GM23338 (cell line): Measurements from ENCODE around the gene EYA2. TPM values are rescaled to one million over a fixed set of nuclear protein-coding genes. Genes with fewer than 3 reads are reported as not detected.
"Not testable (repeated sequence)": the region's sequence is repeated elsewhere in the genome, so short reads cannot be mapped to it uniquely, and the experiment has no call there.

Experiments
- ATAC-seq: fragments of 200-7000 bp; cut with Tn5 transposase; 3 replicates; pipeline ENCODE4 v1.9.1; 2020
- DNase-seq: peaks from one replicate; pipeline ENCODE4 v3.0.0-alpha.2; 2015; ENCODE audit warnings: low spot score
- H2AFZ ChIP-seq: fragments of 200-600 bp; sonication (generic); 2 replicates; pipeline ENCODE4 v1.8.0; 2016; ENCODE audit warnings: antibody characterized with exemption, mild to moderate bottlenecking, moderate library complexity
- H3F3A ChIP-seq: fragments of 200-600 bp; sonication (generic); replicated peaks from 2 replicates; pipeline ENCODE4 v1.8.0; 2017; ENCODE audit warnings: antibody characterized with exemption, mixed run types, low read depth
- H3K27ac ChIP-seq: fragments of 200-600 bp; sonication (generic); 2 replicates; pipeline ENCODE4 v1.6.1; 2016; ENCODE audit warnings: low read depth
- H3K27me3 ChIP-seq: fragments of 200-600 bp; sonication (generic); 2 replicates; pipeline ENCODE4 v1.8.0; 2016; ENCODE audit warnings: mild to moderate bottlenecking, mixed run types, moderate library complexity; ENCODE audit not compliant: insufficient read depth
- H3K36me3 ChIP-seq: fragments of 200-600 bp; sonication (generic); 2 replicates; pipeline ENCODE4 v1.8.0; 2016; ENCODE audit warnings: mild to moderate bottlenecking; ENCODE audit not compliant: insufficient read depth
- H3K4me1 ChIP-seq: fragments of 200-600 bp; sonication (generic); 2 replicates; pipeline ENCODE4 v1.8.0; 2016; ENCODE audit warnings: mild to moderate bottlenecking, moderate library complexity; ENCODE audit not compliant: insufficient read depth
- H3K4me2 ChIP-seq: fragments of 200-600 bp; sonication (generic); 2 replicates; pipeline ENCODE4 v1.7.1; 2017; ENCODE audit warnings: mixed run types
- H3K4me3 ChIP-seq: fragments of 200-600 bp; sonication (generic); 2 replicates; pipeline ENCODE4 v1.6.1; 2016; ENCODE audit warnings: mixed run types
- H3K79me2 ChIP-seq: fragments of 200-600 bp; sonication (generic); replicated peaks from 2 replicates; pipeline ENCODE4 v1.8.0; 2017; ENCODE audit warnings: mild to moderate bottlenecking; ENCODE audit not compliant: insufficient read depth
- H3K9me2 ChIP-seq: fragments of 200-600 bp; sonication (generic); 2 replicates; pipeline ENCODE4 v1.8.0; 2017; ENCODE audit not compliant: insufficient read depth
- H4K20me1 ChIP-seq: fragments of 200-600 bp; sonication (generic); replicated peaks from 2 replicates; pipeline ENCODE4 v1.8.0; 2017; ENCODE audit warnings: mild to moderate bottlenecking; ENCODE audit not compliant: insufficient read depth
- H3K27ac Mint-ChIP-seq: 2 replicates; pipeline ENCODE4 v1.8.0; 2020; ENCODE audit warnings: inconsistent platforms, mild to moderate bottlenecking, moderate library complexity, mixed read lengths
- H3K27me3 Mint-ChIP-seq: 3 replicates; pipeline ENCODE4 v1.8.0; 2022; ENCODE audit warnings: low read depth, mild to moderate bottlenecking, moderate library complexity, mixed read lengths, inconsistent platforms; ENCODE audit not compliant: insufficient read depth, poor library complexity
- H3K36me3 Mint-ChIP-seq: 3 replicates; pipeline ENCODE4 v1.8.0; 2021; ENCODE audit warnings: low read depth, mild to moderate bottlenecking, inconsistent platforms, moderate library complexity, mixed read lengths
- H3K4me1 Mint-ChIP-seq: 3 replicates; pipeline ENCODE4 v1.8.0; 2020; ENCODE audit warnings: mild to moderate bottlenecking, inconsistent platforms, mixed read lengths
- H3K4me3 Mint-ChIP-seq: 3 replicates; pipeline ENCODE4 v1.8.0; 2021; ENCODE audit warnings: moderate library complexity, mild to moderate bottlenecking, inconsistent platforms, mixed read lengths
- H3K9me3 Mint-ChIP-seq: 3 replicates; pipeline ENCODE4 v1.8.0; 2020; ENCODE audit warnings: moderate library complexity, mild to moderate bottlenecking, inconsistent platforms, mixed read lengths
- CREB1 ChIP-seq: fragments of 250-450 bp; sonication (Bioruptor Pico); IDR thresholded peaks from 2 replicates; pipeline ENCODE4 v1.5.0; 2020; ENCODE audit warnings: low read depth, mild to moderate bottlenecking, moderate library complexity
- EZH2phosphoT487 ChIP-seq: fragments of 200-600 bp; sonication (generic); IDR thresholded peaks from one replicate; pipeline ENCODE4 v1.8.1; 2018; ENCODE audit warnings: antibody characterized with exemption; ENCODE audit not compliant: unreplicated experiment
- NANOG ChIP-seq: IDR thresholded peaks from 2 replicates; pipeline ENCODE4 v1.6.1; 2016; ENCODE audit warnings: antibody characterized with exemption, borderline replicate concordance
- REST ChIP-seq: IDR thresholded peaks from one replicate; pipeline ENCODE4 v1.6.1; 2018; ENCODE audit warnings: antibody characterized with exemption; ENCODE audit not compliant: unreplicated experiment
- STAT1 ChIP-seq: IDR thresholded peaks from one replicate; pipeline ENCODE4 v1.6.1; 2016; ENCODE audit warnings: antibody characterized with exemption; ENCODE audit not compliant: unreplicated experiment
- polyA plus RNA-seq: library from polyadenylated mRNA; unstranded; fragments of >200 nt; fragmentation: Nextera tagmentation; extraction: Ambion mirVana; gene quantifications from 2 replicates; pipeline ENCODE4 v1.2.1, GENCODE V29; 2016
- total RNA-seq: library from RNA; depleted of rRNA; stranded (reverse); fragments of >200 nt; shearing (Covaris generic); gene quantifications from 2 replicates; pipeline ENCODE4 v1.2.3, GENCODE V29; 2014
- TF ChIP-seq, protein P1 (sequence below), 2 experiments: fragments of 200-600 bp in 1 of 2; sonication (generic) in 1 of 2; conservative IDR thresholded peaks; 2 replicates each; pipeline versions ENCODE4 v1.5.1 to v1.6.1; 2016 to 2017; ENCODE audit warnings: antibody characterized with exemption in 2 of 2, low read depth in 2 of 2, mild to moderate bottlenecking in 2 of 2, moderate library complexity in 1 of 2
- TF ChIP-seq, protein P2 (sequence below): IDR thresholded peaks from 2 replicates; pipeline ENCODE4 v1.6.1; 2016; ENCODE audit warnings: antibody characterized with exemption
- TF ChIP-seq, protein P3 (sequence below): fragments of 250-450 bp; sonication (Bioruptor Pico); IDR thresholded peaks from 2 replicates; pipeline ENCODE4 v1.5.0; 2020; ENCODE audit warnings: mild to moderate bottlenecking, moderate library complexity

EYA2 gene
- total and polyA plus RNA-seq, 2 experiments from 2014 or later = 0.50 to 0.56 TPM

DNA sequence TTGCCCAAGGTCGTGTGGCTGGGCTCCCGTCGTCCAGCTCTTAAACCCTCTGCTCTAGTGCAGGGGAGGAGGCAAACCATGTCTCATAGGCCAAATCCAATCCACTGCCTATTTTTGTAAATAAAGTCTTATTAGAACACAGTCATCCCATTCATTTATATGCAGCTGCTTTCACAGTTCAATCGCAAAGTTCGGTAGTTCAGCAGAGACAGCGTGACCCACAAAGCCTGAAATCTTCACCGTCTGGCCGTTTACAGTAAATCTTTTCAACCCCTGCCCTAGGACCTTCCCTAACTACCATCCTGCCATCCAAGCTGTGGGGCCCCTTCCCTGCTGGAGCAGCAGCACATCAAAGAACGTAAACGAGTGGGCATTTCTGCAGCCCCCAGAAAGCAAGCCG lies 65.9 kb downstream of the EYA2 start:
- TF ChIP-seq STAT1 (no peak), REST (no peak), CREB1 (no peak), EZH2phosphoT487 (no peak), NANOG (no peak)
- TF ChIP-seq, protein P1, sequence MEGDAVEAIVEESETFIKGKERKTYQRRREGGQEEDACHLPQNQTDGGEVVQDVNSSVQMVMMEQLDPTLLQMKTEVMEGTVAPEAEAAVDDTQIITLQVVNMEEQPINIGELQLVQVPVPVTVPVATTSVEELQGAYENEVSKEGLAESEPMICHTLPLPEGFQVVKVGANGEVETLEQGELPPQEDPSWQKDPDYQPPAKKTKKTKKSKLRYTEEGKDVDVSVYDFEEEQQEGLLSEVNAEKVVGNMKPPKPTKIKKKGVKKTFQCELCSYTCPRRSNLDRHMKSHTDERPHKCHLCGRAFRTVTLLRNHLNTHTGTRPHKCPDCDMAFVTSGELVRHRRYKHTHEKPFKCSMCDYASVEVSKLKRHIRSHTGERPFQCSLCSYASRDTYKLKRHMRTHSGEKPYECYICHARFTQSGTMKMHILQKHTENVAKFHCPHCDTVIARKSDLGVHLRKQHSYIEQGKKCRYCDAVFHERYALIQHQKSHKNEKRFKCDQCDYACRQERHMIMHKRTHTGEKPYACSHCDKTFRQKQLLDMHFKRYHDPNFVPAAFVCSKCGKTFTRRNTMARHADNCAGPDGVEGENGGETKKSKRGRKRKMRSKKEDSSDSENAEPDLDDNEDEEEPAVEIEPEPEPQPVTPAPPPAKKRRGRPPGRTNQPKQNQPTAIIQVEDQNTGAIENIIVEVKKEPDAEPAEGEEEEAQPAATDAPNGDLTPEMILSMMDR (conservative IDR thresholded peaks at IDR 0.05; ENCODE audit: low read depth in 2 of 2) = no peak
- TF ChIP-seq, protein P2, sequence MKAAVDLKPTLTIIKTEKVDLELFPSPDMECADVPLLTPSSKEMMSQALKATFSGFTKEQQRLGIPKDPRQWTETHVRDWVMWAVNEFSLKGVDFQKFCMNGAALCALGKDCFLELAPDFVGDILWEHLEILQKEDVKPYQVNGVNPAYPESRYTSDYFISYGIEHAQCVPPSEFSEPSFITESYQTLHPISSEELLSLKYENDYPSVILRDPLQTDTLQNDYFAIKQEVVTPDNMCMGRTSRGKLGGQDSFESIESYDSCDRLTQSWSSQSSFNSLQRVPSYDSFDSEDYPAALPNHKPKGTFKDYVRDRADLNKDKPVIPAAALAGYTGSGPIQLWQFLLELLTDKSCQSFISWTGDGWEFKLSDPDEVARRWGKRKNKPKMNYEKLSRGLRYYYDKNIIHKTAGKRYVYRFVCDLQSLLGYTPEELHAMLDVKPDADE = no peak
- TF ChIP-seq, protein P3, sequence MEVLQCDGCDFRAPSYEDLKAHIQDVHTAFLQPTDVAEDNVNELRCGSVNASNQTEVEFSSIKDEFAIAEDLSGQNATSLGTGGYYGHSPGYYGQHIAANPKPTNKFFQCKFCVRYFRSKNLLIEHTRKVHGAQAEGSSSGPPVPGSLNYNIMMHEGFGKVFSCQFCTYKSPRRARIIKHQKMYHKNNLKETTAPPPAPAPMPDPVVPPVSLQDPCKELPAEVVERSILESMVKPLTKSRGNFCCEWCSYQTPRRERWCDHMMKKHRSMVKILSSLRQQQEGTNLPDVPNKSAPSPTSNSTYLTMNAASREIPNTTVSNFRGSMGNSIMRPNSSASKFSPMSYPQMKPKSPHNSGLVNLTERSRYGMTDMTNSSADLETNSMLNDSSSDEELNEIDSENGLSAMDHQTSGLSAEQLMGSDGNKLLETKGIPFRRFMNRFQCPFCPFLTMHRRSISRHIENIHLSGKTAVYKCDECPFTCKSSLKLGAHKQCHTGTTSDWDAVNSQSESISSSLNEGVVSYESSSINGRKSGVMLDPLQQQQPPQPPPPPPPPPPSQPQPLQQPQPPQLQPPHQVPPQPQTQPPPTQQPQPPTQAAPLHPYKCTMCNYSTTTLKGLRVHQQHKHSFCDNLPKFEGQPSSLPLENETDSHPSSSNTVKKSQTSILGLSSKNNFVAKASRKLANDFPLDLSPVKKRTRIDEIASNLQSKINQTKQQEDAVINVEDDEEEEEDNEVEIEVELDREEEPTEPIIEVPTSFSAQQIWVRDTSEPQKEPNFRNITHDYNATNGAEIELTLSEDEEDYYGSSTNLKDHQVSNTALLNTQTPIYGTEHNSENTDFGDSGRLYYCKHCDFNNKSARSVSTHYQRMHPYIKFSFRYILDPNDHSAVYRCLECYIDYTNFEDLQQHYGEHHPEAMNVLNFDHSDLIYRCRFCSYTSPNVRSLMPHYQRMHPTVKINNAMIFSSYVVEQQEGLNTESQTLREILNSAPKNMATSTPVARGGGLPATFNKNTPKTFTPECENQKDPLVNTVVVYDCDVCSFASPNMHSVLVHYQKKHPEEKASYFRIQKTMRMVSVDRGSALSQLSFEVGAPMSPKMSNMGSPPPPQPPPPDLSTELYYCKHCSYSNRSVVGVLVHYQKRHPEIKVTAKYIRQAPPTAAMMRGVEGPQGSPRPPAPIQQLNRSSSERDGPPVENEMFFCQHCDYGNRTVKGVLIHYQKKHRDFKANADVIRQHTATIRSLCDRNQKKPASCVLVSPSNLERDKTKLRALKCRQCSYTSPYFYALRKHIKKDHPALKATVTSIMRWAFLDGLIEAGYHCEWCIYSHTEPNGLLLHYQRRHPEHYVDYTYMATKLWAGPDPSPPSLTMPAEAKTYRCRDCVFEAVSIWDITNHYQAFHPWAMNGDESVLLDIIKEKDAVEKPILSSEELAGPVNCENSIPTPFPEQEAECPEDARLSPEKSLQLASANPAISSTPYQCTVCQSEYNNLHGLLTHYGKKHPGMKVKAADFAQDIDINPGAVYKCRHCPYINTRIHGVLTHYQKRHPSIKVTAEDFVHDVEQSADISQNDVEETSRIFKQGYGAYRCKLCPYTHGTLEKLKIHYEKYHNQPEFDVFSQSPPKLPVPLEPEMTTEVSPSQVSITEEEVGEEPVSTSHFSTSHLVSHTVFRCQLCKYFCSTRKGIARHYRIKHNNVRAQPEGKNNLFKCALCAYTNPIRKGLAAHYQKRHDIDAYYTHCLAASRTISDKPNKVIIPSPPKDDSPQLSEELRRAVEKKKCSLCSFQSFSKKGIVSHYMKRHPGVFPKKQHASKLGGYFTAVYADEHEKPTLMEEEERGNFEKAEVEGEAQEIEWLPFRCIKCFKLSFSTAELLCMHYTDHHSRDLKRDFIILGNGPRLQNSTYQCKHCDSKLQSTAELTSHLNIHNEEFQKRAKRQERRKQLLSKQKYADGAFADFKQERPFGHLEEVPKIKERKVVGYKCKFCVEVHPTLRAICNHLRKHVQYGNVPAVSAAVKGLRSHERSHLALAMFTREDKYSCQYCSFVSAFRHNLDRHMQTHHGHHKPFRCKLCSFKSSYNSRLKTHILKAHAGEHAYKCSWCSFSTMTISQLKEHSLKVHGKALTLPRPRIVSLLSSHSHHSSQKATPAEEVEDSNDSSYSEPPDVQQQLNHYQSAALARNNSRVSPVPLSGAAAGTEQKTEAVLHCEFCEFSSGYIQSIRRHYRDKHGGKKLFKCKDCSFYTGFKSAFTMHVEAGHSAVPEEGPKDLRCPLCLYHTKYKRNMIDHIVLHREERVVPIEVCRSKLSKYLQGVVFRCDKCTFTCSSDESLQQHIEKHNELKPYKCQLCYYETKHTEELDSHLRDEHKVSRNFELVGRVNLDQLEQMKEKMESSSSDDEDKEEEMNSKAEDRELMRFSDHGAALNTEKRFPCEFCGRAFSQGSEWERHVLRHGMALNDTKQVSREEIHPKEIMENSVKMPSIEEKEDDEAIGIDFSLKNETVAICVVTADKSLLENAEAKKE (CRISPR knock-in tag) = no peak
- Mint-ChIP-seq H3K4me1 (peaks cover 3% of the 10 kb centered on the region; the same call in 2 of the 3 replicates), H3K27ac (no peak overlapping the region), H3K4me3 (no peak overlapping the region), H3K9me3 (peaks cover 8% of the 10 kb centered on the region; the same call in 1 of the 3 replicates), H3K36me3 (no peaks in the 10 kb centered on the region; the same call in 2 of the 3 replicates), H3K27me3 (no peaks in the 10 kb centered on the region)
- H4K20me1 ChIP-seq = no peaks in the 10 kb centered on the region; the same call in 1 of the 2 replicates
- no peaks in the 10 kb centered on the region for H3K4me1 ChIP-seq
- H2AFZ ChIP-seq = no peak overlapping the region
- DNase-seq (no peak), ATAC-seq (no peak)
- H3K79me2 ChIP-seq = no peaks in the 10 kb centered on the region
- H3K27ac ChIP-seq = no peak overlapping the region
- no peaks in the 10 kb centered on the region for H3K36me3 ChIP-seq
- H3F3A ChIP-seq = no peaks in the 10 kb centered on the region
- H3K4me3 ChIP-seq = no peak overlapping the region
- no peaks in the 10 kb centered on the region; the same call in 1 of the 2 replicates for H3K9me2 ChIP-seq
- H3K4me2 ChIP-seq = no peak overlapping the region
- H3K27me3 ChIP-seq = no peaks in the 10 kb centered on the region

DNA sequence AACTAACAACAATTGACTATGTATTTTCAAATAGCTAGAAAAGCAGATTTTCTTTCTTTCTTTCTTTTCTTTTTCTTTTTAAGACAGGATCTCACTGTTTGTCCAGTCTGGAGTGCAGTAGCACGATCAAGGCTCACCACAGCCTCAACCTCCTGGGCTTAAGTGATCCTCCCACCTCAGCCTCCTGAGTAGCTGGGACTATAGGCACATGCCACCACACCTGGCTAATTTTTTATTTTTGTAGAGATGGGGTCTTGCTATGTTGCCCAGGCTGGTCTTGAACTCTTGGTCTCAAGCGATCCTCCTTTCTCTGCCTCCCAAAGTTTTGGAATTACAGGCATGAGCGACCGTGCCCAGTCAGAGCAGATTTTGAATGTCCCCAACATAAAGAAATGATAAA lies 67.3 kb downstream of the EYA2 start:
- H3K9me3 Mint-ChIP-seq, H3K9me2 ChIP-seq, H3K4me2 ChIP-seq, ATAC-seq, H3K27me3 ChIP-seq, H3K27me3 Mint-ChIP-seq, DNase-seq, H3F3A ChIP-seq, H3K4me3 ChIP-seq, H3K4me1 Mint-ChIP-seq, H3K79me2 ChIP-seq, H3K27ac Mint-ChIP-seq, H3K4me1 ChIP-seq, H3K4me3 Mint-ChIP-seq, H3K36me3 ChIP-seq, H3K27ac ChIP-seq, H4K20me1 ChIP-seq, H2AFZ ChIP-seq, H3K36me3 Mint-ChIP-seq: not testable (repeated sequence)
